ENCODE data around the gene RPL3. TPM values are rescaled to one million over a fixed set of nuclear protein-coding genes. Genes with fewer than 3 reads are reported as not detected.

Gene RPL3
- polyA plus RNA-seq, 1 donor from 2014 or later: 1,527 TPM

GRCh38 chr22:39348909-39349505 lies 29.6 kb upstream of the RPL3 start:
- TF ChIP-seq RAD21 (conservative IDR thresholded peaks at IDR 0.05) (no peak), POLR2AphosphoS5 (IDR thresholded peaks at IDR 0.05) (no peak), EZH2 (IDR thresholded peaks at IDR 0.05; ENCODE audit: borderline replicate concordance, insufficient read depth, low read length, poor library complexity, severe bottlenecking) (no peak), SMC3 (conservative IDR thresholded peaks at IDR 0.05; ENCODE audit: poor library complexity) (no peak), TAF1 (IDR thresholded peaks at IDR 0.05; ENCODE audit: low read depth) (no peak), EP300 (conservative IDR thresholded peaks at IDR 0.05; ENCODE audit: poor library complexity, severe bottlenecking) (no peak), MXI1 (conservative IDR thresholded peaks at IDR 0.05; ENCODE audit: poor library complexity, severe bottlenecking) (no peak)
- TF ChIP-seq, protein P1, sequence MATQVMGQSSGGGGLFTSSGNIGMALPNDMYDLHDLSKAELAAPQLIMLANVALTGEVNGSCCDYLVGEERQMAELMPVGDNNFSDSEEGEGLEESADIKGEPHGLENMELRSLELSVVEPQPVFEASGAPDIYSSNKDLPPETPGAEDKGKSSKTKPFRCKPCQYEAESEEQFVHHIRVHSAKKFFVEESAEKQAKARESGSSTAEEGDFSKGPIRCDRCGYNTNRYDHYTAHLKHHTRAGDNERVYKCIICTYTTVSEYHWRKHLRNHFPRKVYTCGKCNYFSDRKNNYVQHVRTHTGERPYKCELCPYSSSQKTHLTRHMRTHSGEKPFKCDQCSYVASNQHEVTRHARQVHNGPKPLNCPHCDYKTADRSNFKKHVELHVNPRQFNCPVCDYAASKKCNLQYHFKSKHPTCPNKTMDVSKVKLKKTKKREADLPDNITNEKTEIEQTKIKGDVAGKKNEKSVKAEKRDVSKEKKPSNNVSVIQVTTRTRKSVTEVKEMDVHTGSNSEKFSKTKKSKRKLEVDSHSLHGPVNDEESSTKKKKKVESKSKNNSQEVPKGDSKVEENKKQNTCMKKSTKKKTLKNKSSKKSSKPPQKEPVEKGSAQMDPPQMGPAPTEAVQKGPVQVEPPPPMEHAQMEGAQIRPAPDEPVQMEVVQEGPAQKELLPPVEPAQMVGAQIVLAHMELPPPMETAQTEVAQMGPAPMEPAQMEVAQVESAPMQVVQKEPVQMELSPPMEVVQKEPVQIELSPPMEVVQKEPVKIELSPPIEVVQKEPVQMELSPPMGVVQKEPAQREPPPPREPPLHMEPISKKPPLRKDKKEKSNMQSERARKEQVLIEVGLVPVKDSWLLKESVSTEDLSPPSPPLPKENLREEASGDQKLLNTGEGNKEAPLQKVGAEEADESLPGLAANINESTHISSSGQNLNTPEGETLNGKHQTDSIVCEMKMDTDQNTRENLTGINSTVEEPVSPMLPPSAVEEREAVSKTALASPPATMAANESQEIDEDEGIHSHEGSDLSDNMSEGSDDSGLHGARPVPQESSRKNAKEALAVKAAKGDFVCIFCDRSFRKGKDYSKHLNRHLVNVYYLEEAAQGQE (IDR thresholded peaks at IDR 0.05; ENCODE audit: borderline replicate concordance): no peak
- TF ChIP-seq, protein P2, sequence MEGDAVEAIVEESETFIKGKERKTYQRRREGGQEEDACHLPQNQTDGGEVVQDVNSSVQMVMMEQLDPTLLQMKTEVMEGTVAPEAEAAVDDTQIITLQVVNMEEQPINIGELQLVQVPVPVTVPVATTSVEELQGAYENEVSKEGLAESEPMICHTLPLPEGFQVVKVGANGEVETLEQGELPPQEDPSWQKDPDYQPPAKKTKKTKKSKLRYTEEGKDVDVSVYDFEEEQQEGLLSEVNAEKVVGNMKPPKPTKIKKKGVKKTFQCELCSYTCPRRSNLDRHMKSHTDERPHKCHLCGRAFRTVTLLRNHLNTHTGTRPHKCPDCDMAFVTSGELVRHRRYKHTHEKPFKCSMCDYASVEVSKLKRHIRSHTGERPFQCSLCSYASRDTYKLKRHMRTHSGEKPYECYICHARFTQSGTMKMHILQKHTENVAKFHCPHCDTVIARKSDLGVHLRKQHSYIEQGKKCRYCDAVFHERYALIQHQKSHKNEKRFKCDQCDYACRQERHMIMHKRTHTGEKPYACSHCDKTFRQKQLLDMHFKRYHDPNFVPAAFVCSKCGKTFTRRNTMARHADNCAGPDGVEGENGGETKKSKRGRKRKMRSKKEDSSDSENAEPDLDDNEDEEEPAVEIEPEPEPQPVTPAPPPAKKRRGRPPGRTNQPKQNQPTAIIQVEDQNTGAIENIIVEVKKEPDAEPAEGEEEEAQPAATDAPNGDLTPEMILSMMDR (IDR thresholded peaks at IDR 0.05; ENCODE audit: poor library complexity, severe bottlenecking): no peak
- Histone ChIP-seq H3K9me3 (ENCODE audit: low read length) (no peaks in the 10 kb centered on the region), H4K20me1 (ENCODE audit: insufficient read depth) (no peaks in the 10 kb centered on the region), H3K79me2 (replicated peaks; ENCODE audit: insufficient read depth, low read length) (peaks cover 14% of the 10 kb centered on the region), H2AFZ (ENCODE audit: low read depth, low read length) (peak overlapping the region; percentile 91), H3K27me3 (ENCODE audit: insufficient read depth, low read depth, low read length) (no peaks in the 10 kb centered on the region), H3K4me2 (ENCODE audit: low read length) (no peak overlapping the region), H3K9me2 (ENCODE audit: insufficient read depth, low read length) (no peaks in the 10 kb centered on the region), H3K4me3 (ENCODE audit: low read length) (peak overlapping the region; percentile 68), H3K9ac (ENCODE audit: low read length) (peak overlapping the region; percentile 77), H3K27ac (ENCODE audit: low read length) (peak overlapping the region; percentile 61), H3F3A (ENCODE audit: insufficient read depth, low read length, poor library complexity, severe bottlenecking) (no peaks in the 10 kb centered on the region), H3K36me3 (ENCODE audit: insufficient read depth, low read length) (no peaks in the 10 kb centered on the region)

- Histone ChIP-seq H3K9ac (ENCODE audit: low read length) (no peak overlapping the region), H3K9me2 (ENCODE audit: insufficient read depth, low read length) (no peaks in the 10 kb centered on the region), H3K4me2 (ENCODE audit: low read length) (no peak overlapping the region), H3K79me2 (replicated peaks; ENCODE audit: insufficient read depth, low read length) (peaks cover 1% of the 10 kb centered on the region), H3K4me3 (ENCODE audit: low read length) (no peak overlapping the region), H3K36me3 (ENCODE audit: insufficient read depth, low read length) (no peaks in the 10 kb centered on the region), H3F3A (ENCODE audit: insufficient read depth, low read length, poor library complexity, severe bottlenecking) (no peaks in the 10 kb centered on the region), H3K27me3 (ENCODE audit: insufficient read depth, low read depth, low read length) (no peaks in the 10 kb centered on the region), H3K27ac (ENCODE audit: low read length) (no peak overlapping the region), H4K20me1 (ENCODE audit: insufficient read depth) (no peaks in the 10 kb centered on the region), H2AFZ (ENCODE audit: low read depth, low read length) (no peak overlapping the region), H3K9me3 (ENCODE audit: low read length) (no peaks in the 10 kb centered on the region)
- TF ChIP-seq MXI1 (conservative IDR thresholded peaks at IDR 0.05; ENCODE audit: poor library complexity, severe bottlenecking): no peak
- TF ChIP-seq, protein P2 (IDR thresholded peaks at IDR 0.05; ENCODE audit: poor library complexity, severe bottlenecking): no peak
Measured at GRCh38 chr22:39345231-39345630, 25.8 kb upstream of the RPL3 start.
